Nephron (organoid): ENCODE results near the gene RIN1.

Experiments used
- H3K27ac Mint-ChIP-seq, 3 experiments: 2 replicates each; pipeline ENCODE4 v1.8.0; 2020; ENCODE audit warnings: mixed read lengths in 3 of 3, mild to moderate bottlenecking in 2 of 3, moderate library complexity in 1 of 3
- H3K27me3 Mint-ChIP-seq: 2 replicates; pipeline ENCODE4 v1.8.0; 2021; ENCODE audit warnings: low read depth, mild to moderate bottlenecking, moderate library complexity, mixed read lengths
- H3K36me3 Mint-ChIP-seq: 2 replicates; pipeline ENCODE4 v1.8.0; 2020; ENCODE audit warnings: low read depth, mixed read lengths
- H3K4me1 Mint-ChIP-seq: 2 replicates; pipeline ENCODE4 v1.8.0; 2020; ENCODE audit warnings: mixed read lengths
- H3K4me3 Mint-ChIP-seq, 3 experiments: 2 replicates each; pipeline ENCODE4 v1.8.0; 2020; ENCODE audit warnings: mild to moderate bottlenecking in 3 of 3, mixed read lengths in 3 of 3, moderate library complexity in 2 of 3
- H3K9me3 Mint-ChIP-seq: 2 replicates; pipeline ENCODE4 v1.8.0; 2020; ENCODE audit warnings: mixed read lengths
- CTCF ChIP-seq, 3 experiments: fragments of 200-600 bp; sonication (generic); IDR thresholded peaks; one replicate each; pipeline ENCODE4 v1.5.0; 2021; ENCODE audit warnings: antibody characterized with exemption in 3 of 3; ENCODE audit not compliant: unreplicated experiment in 3 of 3

The RIN1 gene

GRCh38 chr11:66294626-66295620, 41.3 kb downstream of the RIN1 start:
- no peak overlapping the region for H3K27ac Mint-ChIP-seq
- H3K4me1 Mint-ChIP-seq = peaks cover 6% of the 10 kb centered on the region
- H3K36me3 Mint-ChIP-seq = no peaks in the 10 kb centered on the region
- peaks cover 69% of the 10 kb centered on the region for H3K27me3 Mint-ChIP-seq
- no peak overlapping the region for H3K4me3 Mint-ChIP-seq
- no peaks in the 10 kb centered on the region for H3K9me3 Mint-ChIP-seq
- no peak for TF ChIP-seq CTCF (IDR thresholded peaks at IDR 0.05; ENCODE audit: unreplicated experiment in 3 of 3)

- Mint-ChIP-seq H3K27ac (no peak overlapping the region), H3K36me3 (no peaks in the 10 kb centered on the region), H3K27me3 (peaks cover 75% of the 10 kb centered on the region), H3K4me1 (peaks cover 15% of the 10 kb centered on the region), H3K9me3 (no peaks in the 10 kb centered on the region), H3K4me3 (peak overlapping the region in 1 of 3 experiments; percentile 48)
- TF ChIP-seq CTCF (IDR thresholded peaks at IDR 0.05; ENCODE audit: unreplicated experiment in 3 of 3) = no peak
Measured at GRCh38 chr11:66293777-66294625, 42.2 kb downstream of the RIN1 start.

GRCh38 chr11:66293352-66293751, 42.9 kb downstream of the RIN1 start:
- TF ChIP-seq CTCF (IDR thresholded peaks at IDR 0.05; ENCODE audit: unreplicated experiment in 3 of 3) = no peak

GRCh38 chr11:66292543-66293332, 43.5 kb downstream of the RIN1 start:
- TF ChIP-seq CTCF (IDR thresholded peaks at IDR 0.05; ENCODE audit: unreplicated experiment in 3 of 3) = no peak
- no peaks in the 10 kb centered on the region for H3K36me3 Mint-ChIP-seq
- H3K4me3 Mint-ChIP-seq = peak overlapping the region; percentile 30 to 64 (median 51)
- peaks cover 16% of the 10 kb centered on the region for H3K4me1 Mint-ChIP-seq
- H3K9me3 Mint-ChIP-seq = no peaks in the 10 kb centered on the region
- H3K27me3 Mint-ChIP-seq = peaks cover 69% of the 10 kb centered on the region
- H3K27ac Mint-ChIP-seq = no peak overlapping the region

More at GRCh38 chr11:66293352-66293751, 42.9 kb downstream of the RIN1 start:
- no peak overlapping the region for H3K27ac Mint-ChIP-seq
- H3K36me3 Mint-ChIP-seq = no peaks in the 10 kb centered on the region
- peaks cover 74% of the 10 kb centered on the region for H3K27me3 Mint-ChIP-seq
- peak overlapping the region; percentile 27 to 56 (median 48) for H3K4me3 Mint-ChIP-seq
- H3K4me1 Mint-ChIP-seq = peaks cover 16% of the 10 kb centered on the region
- H3K9me3 Mint-ChIP-seq = no peaks in the 10 kb centered on the region

- Mint-ChIP-seq H3K36me3 (no peaks in the 10 kb centered on the region), H3K27ac (peak within 1 kb of the TSS in 2 of 3 experiments; percentile 8 to 18), H3K27me3 (peaks cover 61% of the 10 kb centered on the region), H3K4me1 (peaks cover 16% of the 10 kb centered on the region), H3K9me3 (no peaks in the 10 kb centered on the region), H3K4me3 (peak within 1 kb of the TSS; percentile 86 to 92 (median 89))
- no peak for TF ChIP-seq CTCF (IDR thresholded peaks at IDR 0.05; ENCODE audit: unreplicated experiment in 3 of 3)
Measured at GRCh38 chr11:66291706-66292542, 44.3 kb downstream of the RIN1 start, which contains the start of gene TMEM151A. Gene TMEM151A, plus strand, starts transcription at chr11:66291894. Its CDS starts 120 bp downstream, at chr11:66292014.
